GM15510 (cell line): Measurements from ENCODE around the gene ADM2.

ENCODE experiments used
- POLR2A ChIP-seq: IDR thresholded peaks from 3 replicates; pipeline ENCODE4 v1.6.1; 2011; ENCODE audit warnings: borderline replicate concordance; ENCODE audit not compliant: insufficient read length; ENCODE audit errors: extremely low read depth

The ADM2 gene

GRCh38 chr22:50473855-50474671, 7.3 kb upstream of the ADM2 start:
- no peak for TF ChIP-seq POLR2A

GRCh38 chr22:50474710-50475651, 6.4 kb upstream of the ADM2 start, which contains the start of gene SBF1:
SBF1 (minus strand) TSS chr22:50475035; CDS start chr22:50474840, 195 bp downstream.
- peak; percentile 67 for TF ChIP-seq POLR2A

DNA sequence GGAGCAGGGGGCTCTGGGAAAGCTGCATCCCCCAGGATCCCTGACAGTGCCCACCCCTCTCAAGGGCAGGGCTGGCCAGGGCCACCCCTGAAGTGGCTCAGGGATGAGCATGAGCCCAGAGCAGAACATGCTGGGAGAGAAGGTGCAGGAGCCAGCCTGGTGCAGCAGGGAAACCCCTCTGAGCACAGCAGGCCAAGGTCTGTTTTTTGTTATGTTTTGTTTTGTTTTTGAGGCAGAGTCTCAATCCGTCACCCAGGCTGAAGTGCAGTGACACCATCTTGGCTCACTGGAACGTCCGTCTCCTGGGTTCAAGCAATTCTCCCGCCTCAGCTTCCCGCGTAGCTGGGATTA, 5.7 kb upstream of the ADM2 start:
- TF ChIP-seq POLR2A, result no peak

GRCh38 chr22:50476868-50477267, 4.5 kb upstream of the ADM2 start:
- TF ChIP-seq POLR2A, result no peak

DNA sequence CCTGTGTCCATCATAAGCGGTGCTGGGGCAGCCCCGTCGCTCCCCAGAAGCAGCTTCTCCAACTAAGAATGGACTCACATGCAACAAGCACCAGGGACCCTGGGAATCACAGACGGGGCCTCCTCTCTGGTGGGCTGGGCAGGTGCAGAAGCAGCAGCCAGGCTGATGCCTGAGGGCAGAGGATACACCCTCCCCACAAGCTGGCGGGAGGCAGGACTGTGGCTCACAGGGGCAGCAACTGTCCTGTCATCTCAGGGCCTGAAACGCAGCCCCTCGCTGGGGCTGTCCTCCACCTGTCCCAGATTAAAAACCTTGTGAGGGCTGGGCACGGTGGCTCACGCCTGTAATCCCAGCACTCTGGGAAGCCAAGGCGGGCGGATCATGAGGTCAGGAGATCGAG, 3.4 kb upstream of the ADM2 start:
- no peak for TF ChIP-seq POLR2A

GRCh38 chr22:50479721-50480120, 1.6 kb upstream of the ADM2 start:
- TF ChIP-seq POLR2A, result no peak

DNA sequence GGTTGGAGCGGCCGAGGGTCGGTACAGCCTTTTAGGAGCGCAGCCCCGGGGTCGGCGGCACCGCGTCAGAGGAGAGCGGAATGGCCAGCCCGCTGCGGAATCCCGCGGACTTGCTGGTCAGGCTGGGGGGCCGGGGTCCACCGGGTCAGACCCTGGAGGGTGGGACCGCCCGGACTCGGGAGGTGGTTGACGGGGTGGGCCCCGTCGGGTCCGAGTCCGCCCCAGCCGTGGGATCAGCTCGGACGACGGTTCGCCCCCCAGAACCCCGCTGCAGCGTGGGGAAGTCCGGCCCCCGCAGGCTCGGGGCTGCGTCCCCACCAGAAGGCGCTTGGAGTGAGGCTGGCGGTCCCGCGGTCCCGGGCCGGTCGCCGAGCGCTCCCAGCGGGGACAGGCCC, 301 bp upstream of the ADM2 start:
- no peak for TF ChIP-seq POLR2A

GRCh38 chr22:50482107-50483074, 1.0 kb downstream of the ADM2 start:
- no peak for TF ChIP-seq POLR2A

- TF ChIP-seq POLR2A, result no peak
Measured at GRCh38 chr22:50483106-50483505, 1.8 kb downstream of the ADM2 start.

GRCh38 chr22:50483556-50483955, 2.2 kb downstream of the ADM2 start:
- TF ChIP-seq POLR2A, result no peak

DNA sequence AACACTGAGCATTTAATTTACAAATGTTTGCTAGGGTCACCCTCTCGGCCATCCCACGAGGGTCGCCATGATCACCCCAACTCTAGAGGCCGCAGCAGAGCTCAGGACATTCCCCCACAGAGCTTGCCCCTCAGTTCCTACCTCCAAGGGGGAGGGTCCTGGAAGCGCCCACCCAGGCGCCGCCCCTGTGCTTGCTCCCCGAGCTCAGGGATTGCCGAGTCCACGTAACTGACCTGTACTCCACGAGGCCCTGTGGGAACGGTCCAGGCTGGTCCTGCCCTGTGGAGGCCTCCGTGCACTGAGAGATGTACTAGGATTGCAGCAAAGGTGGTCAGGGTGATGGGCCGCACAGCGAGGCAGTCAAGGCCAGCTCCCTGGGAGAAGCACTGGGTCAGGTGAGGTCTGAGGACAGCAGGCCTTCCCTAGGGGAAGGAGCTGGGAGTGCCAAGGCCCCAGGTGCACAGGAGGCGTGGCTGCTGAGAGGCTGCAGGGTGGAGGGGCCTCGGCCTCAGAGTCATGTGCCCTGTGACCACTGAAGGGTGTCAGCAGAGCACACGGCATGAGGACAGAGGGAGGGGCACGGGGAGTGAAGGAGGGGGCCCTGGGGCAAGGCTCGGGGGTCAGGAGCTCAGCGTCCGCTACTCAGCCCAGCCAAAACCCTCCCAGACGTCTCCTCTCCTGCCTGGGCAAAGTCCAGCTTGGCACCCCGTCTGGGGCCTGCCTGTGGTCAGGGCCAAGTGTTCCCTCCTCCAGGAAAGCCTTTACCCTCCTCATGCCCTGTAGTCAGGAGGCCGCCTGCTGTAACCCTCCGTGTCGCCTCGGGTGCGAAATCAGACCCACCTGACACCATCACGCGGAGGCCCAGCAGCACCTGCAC, 2.9 kb downstream of the ADM2 start:
- TF ChIP-seq POLR2A, result no peak

- no peak for TF ChIP-seq POLR2A
Measured at GRCh38 chr22:50485221-50486131, 4.1 kb downstream of the ADM2 start.
